ENCODE data around the gene BUD13.
"Not testable (repeated sequence)": the region's sequence is repeated elsewhere in the genome, so short reads cannot be mapped to it uniquely, and the experiment has no call there.

The BUD13 gene

DNA sequence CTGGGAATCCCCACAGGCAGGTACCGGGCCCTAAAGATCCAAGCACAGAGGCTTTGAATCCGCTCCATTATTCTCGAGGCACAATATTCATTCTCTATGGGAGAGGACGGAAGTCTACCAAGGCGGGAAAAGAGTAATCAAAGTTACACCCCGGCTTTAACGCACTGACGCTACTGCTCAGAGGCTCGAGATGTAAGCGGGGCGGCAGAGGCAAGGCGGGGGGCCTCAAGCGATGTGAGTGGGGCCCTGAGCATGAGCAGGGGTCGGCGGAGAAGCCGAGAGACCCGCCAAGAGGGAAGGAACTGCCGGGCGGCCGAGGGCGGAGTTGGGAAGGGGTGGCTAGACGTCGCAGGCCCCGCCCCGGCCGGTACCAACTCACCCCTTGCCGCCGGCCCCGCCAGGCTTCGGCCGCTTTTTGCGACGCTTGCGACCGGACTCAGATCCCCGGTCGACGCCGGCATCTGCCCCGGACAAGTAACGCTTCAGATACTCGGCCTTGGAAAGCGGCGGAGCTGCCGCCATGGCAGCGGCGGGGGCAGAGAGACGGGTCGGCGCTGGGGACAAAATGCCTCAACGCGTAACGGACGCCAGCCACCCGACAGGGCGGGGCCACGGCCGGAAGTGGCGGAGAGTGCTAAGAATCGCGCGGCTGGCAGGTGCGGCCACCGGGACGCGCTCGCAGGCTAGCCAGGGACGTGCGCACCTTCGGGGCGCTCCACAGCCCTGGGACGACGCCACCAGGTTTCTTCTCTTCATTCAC is at the start of gene BUD13:
Gene BUD13, minus strand, starts transcription at position 545 of the 760 bp plus-strand sequence. Its CDS starts 23 bp downstream, at position 522.
- peak; percentile 92 for DNase-seq (ENCODE audit: low read depth)

DNA sequence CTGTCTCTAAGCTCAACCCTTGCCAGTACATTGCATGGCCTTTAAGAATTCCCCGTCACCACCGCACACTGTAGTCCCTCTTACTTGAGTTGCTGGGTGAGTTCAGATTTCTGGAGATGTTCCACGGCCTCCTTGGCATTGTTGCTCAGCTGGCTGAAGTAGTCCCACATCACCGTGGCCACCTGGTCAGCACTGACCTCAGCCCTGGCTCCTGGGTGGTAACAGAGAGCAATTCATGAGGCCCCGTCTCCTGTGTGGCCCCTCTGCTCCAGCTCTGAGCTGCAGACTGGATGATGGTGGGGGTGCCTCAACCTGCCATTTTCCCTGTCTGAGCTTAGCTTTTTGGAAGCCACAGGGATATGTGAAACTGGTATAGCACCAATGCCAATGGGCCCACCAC is 49.8 kb upstream of the BUD13 start:
- DNase-seq (ENCODE audit: low read depth) = no peak

DNA sequence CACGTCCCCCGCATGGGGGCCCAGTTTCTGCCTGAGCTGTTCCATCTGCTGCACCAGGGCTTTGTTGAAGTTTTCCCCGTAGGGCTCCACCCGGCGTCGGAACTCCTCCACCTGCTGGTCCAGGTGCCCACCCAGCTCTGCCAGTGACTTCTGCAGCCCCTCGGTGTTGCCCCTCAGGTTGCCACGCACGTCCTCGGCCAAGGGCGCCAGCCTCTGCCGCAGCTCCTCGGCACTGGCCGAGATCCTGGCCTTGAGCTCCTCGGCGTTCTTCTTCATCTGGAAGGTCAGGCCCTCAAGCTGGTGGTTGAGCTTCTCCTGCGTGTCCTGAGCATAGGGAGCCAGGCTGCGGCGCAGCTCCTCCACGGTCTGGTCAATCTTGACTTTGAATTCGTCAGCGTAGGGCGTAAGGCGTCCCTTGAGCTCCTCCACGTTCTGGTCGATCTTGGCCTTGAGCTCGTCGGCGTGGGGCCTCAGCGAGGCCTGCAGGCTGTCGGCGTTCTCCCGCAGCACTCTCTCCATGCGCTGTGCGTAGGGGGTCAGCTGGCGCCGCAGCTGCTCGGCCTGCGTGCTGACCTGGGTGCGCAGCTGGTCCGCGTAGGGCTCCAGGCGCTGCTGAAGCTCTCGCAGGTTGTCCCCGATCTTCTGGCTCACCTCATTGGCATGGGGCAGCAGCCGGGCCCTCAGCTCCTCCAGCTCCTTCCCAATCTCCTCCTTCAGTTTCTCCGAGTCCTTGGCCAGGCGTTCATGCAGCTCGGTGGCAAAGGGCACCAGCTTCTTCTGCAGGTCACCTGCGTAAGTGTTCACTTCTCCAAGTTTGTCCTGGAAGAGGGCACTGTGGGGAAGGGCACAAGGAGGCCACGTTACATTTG is 48.5 kb upstream of the BUD13 start:
- DNase-seq (ENCODE audit: low read depth) = no peak

DNA sequence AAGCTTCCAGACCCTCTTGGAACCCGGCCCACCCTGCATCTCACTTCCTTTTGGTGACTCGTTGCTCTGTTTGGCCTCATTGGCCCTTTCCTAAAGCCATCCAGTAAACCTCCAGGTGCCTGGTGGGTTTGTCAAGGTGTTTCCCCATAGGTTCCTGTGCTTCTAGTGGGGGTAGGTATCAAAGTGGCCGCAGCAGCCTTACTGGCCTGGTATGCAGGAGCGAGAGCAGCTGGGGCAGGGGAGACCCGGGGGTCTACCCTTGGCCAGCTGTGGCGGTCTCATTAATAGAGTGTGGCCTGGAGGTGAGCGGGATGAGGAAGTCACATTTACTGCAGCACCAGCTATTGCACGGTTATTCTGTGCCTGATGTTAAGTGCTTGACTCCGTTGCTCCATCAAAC is 46.3 kb upstream of the BUD13 start:
- DNase-seq (ENCODE audit: low read depth) = no peak

- no peak for DNase-seq (ENCODE audit: low read depth)
Measured at GRCh38 chr11:116814502-116814901, 41.7 kb upstream of the BUD13 start.

DNA sequence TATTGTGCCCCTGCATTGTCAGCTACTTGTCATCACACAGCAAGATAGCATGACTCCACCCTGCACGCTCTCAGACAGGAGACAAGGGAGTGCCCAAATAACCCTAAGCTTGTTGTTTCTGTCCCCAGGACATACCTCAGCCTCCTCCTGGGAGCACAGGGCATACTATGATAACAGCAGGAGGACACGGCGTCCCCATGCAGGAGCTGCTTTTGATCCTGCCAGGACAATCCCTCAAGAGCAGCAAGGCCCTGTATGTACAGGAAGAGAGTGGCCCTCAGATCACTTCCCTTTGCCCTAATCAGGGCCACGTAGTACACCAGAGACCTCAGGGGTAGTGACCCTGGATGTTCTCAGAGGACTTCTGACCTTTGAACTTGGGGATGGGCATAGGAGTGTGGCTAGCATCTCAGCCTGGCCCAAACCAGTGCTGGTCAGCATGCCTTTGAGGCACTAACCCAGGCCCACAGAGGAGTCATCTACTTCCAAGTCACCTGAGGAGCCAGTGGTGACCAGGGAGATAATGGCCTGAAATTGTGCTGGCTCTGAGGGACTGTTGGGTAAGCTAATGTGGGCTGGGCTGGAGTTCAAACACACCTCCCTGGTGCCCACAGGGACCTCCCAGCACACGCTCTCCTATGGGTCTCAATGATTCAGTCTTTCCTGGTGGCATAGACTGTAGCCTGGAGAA is 41.1 kb upstream of the BUD13 start:
- DNase-seq (ENCODE audit: low read depth) = no peak

DNA sequence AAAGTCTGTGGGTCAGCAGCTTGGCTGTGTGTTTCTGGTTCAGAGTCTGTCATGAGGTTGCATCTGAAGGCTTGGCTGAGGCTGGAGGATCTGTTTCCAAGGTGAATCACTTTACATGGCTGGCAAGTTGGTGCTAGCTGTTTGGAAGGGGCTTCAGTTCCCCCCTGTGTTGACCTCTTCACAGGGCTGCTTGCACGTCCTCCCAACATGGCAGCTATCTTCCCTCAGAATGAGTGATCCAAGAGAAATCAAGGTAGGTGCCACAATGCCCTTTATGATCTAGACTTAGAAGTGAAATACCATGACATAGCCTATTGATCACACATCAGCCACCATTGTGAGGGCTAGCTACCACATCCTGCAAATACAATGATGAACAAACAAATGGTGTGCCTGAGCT is 40.4 kb upstream of the BUD13 start:
- no peak for DNase-seq (ENCODE audit: low read depth)

DNA sequence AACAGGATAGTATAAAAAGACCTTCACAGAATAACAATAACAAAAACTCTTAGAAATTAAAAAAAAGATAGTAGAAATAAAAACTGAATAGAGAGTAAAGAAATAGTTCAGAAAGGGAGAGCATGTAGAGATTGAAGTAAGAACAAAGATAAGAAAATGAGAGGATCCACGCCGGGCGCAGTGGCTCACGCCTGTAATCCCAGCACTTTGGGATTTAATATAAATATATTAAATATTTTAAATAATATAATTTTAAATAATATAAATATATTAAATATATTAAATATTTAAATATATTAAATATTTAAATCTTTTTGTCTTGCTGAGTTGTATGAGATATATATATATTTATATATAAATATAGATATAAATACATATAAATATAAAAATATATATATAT is 39.3 kb upstream of the BUD13 start:
- no peak for DNase-seq (ENCODE audit: low read depth)

GRCh38 chr11:116811194-116811593 is 38.4 kb upstream of the BUD13 start:
- DNase-seq (ENCODE audit: low read depth) = no peak

- no peak for DNase-seq (ENCODE audit: low read depth)
Measured at GRCh38 chr11:116808262-116809175, 35.7 kb upstream of the BUD13 start.

DNA sequence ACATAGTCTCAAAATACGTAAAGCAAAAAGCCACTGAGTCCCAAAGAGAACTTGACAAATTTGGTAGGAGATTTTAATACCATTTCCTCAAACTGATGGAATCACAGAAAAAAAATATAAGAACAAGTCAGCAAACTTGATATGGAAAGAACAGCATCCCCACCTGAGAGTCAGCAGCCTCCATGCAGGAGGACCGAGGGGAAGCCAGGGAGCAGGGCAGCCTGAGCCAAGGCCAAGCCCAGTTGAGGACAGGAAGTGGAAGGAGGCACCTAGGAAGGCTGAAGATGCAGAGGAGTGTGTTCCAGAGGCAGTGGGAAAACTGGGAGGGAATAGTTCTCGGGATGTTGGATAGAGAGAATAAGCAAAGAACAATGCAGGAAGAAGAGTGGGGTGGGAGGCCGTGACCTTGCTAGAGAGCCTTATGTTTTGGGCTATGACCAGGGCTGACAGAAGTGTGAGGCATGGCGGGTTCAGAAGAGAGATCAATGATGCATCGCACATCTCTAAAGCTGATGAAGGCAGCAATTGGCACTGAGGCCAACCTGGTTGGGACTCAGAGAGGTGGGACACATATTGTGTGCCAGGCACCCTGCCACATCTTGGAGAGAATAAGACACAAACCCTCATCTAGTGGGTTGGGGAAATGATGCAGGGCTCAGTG is 34.9 kb upstream of the BUD13 start:
- DNase-seq (ENCODE audit: low read depth) = no peak

- DNase-seq (ENCODE audit: low read depth) = no peak
Measured at GRCh38 chr11:116804001-116804400, 31.2 kb upstream of the BUD13 start.

DNA sequence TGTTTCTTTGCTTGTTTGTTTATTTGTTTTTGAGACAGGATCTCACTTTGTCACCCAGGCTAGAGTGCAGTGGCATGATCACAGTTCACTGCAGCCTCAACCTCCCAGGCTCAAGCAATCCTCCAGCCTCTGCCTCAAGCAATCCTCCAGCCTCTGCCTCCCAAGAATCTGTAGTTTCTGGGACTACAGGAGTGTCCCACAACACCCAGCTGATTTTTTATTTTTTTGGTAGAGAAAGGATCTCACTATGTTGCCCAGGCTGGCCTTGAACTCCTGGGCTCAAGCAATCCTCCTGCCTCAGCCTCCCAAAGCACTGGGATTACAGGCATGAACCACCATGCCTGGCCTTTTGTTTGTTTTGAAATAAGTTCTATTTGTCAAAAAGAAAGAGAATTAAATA is 28.9 kb upstream of the BUD13 start:
- not testable (repeated sequence) for DNase-seq (ENCODE audit: low read depth)

- no peak for DNase-seq (ENCODE audit: low read depth)
Measured at GRCh38 chr11:116800610-116801009, 27.8 kb upstream of the BUD13 start.

DNA sequence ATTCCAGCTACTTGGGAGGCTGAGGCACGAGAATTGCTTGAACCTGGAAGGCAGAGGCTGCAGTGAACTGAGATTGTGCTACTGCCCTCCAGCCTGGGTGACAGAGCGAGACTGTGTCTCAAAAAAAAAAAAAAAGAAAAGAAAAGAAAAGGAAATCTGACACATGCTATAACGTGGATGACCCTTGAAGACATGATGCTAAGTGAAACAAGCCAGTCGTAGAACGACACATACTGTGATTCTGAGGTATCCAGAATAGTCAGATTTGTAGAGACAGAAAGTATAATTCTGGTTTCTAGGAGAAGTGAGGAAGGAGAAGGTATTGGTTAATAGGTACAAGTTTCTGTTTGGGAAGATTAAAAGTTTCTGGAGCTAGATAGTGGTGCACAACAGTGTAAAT is 25.6 kb upstream of the BUD13 start:
- DNase-seq (ENCODE audit: low read depth) = no peak

- no peak for DNase-seq (ENCODE audit: low read depth)
Measured at GRCh38 chr11:116797816-116798215, 25.0 kb upstream of the BUD13 start.

DNA sequence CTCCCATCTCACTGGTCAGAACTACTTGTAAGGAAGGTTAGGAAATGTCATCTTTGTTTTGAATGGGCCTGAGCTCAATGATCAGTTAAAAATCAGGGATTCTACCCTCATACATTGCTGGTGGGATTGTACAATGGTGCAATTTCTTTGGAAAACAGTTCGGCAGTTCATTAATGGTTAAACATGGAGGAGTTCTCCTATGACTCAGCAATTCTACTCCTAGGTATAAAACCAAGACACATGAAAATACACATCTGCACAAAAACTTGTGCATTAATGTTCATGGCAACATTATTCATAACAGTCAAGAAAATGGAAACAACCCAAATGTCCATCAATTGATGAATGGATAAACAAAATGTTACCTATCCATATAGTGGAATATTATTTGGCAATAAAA is 23.8 kb upstream of the BUD13 start:
- DNase-seq (ENCODE audit: low read depth) = no peak

- DNase-seq (ENCODE audit: low read depth) = no peak
Measured at GRCh38 chr11:116794851-116795250, 22.1 kb upstream of the BUD13 start.

- DNase-seq (ENCODE audit: low read depth) = no peak
Measured at GRCh38 chr11:116793772-116794097, 20.9 kb upstream of the BUD13 start.

DNA sequence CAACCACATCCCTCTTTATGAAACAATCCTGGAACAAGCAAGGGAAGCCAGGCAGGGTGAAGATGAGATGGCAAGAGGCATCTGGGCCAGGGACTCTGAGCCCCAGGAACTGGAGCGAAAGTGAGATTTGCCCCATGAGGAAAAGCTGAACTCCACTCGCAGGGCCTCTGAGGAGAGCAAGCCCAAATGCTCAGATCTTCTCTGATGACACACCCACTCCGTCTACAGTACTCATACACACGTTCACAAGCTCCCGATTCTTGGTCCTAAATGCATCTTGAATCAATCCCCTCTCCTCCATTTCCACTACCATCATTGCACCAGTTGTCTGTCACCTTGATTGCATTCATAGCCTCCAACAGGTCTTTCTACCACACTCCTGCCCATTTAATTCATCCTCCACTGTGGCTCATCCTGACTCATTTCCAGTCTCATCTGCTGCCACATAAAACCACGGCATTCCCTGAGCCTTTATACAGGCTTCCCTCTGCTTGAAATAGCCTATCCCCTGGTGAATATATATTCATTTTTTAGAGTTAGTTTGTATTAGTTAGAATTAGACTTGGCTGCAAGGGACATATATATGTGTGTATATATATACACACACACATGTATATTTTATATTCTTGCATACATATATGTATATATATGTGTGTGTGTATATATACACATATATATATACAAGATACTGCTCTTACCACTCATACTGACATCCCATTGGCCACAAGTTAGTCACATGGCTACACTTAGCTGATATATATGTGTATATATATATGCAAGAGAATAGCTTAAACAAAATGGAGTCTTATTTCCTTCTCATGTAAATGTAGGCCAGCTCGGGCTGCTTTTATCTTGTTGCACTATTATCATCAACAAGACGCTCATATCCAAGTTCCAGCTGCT is 20.3 kb upstream of the BUD13 start:
- DNase-seq (ENCODE audit: low read depth) = no peak

All from stimulated activated CD8-positive, alpha-beta memory T cell treated with anti-CD3 and anti-CD28 coated beads, Interleukin-15, amount 100 ng/mL, for 24 hours (primary cell).